NT2/D1 (cell line): ENCODE measurements around the gene ATF7IP2.

Source experiments
- SUZ12 ChIP-seq: IDR thresholded peaks from 2 replicates; pipeline ENCODE4 v1.6.1; 2011; ENCODE audit not compliant: insufficient read length, insufficient read depth; ENCODE audit errors: extremely low read depth
- YY1 ChIP-seq: IDR thresholded peaks from 2 replicates; pipeline ENCODE4 v1.6.1; 2011; ENCODE audit not compliant: insufficient read length, insufficient read depth
- ZNF274 ChIP-seq: IDR thresholded peaks from 2 replicates; pipeline ENCODE4 v1.6.1; 2011; ENCODE audit warnings: mild to moderate bottlenecking, low read depth, low read length

DNA sequence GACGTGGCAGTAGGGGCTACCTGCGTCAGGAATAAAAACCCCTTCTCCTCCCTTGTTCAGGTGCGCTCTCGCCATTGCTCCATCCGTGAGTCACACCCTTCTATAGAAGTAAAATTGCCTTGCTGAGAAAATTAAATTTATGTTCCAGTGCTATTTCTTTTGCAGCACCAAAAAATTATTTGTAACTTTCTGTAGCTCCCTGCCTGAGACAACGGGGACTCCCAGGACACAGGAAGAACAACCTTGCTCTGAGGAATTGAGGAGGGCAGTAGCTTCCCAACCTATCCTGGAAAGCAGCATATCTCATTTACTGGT is 109.1 kb downstream of the ATF7IP2 start:
- TF ChIP-seq YY1 = no peak
- no peak for TF ChIP-seq SUZ12
- no peak for TF ChIP-seq ZNF274
